ENCODE results near the gene U2AF2.

U2AF2 gene

DNA sequence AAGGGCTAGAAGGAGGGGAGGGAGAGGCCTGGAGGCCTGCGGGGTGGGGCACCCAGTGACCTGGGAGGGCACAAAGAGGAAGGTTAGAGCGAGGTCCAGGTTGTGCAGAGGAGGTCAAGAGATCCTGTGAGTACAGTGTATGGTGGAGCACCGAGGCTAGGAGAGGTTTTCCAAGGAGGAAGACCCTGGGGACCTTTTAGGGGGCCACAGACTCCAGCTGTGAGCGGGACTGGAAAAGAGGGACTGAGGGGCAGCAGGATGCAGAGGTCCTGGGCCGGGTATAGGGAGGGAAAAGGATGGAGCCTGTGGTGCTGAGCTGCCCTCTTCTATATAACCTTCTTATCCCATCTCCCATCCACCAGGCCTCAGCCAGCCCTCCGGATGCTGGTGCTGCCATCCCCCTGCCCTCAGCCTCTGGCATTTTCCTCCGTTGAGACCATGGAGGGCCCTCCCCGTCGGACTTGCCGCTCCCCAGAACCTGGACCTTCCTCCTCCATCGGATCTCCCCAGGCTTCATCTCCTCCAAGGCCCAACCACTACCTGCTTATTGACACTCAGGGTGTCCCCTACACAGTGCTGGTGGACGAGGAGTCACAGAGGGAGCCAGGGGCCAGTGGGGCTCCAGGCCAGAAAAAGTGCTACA is 10.5 kb upstream of the U2AF2 start:
- DNase-seq: no peak

DNA sequence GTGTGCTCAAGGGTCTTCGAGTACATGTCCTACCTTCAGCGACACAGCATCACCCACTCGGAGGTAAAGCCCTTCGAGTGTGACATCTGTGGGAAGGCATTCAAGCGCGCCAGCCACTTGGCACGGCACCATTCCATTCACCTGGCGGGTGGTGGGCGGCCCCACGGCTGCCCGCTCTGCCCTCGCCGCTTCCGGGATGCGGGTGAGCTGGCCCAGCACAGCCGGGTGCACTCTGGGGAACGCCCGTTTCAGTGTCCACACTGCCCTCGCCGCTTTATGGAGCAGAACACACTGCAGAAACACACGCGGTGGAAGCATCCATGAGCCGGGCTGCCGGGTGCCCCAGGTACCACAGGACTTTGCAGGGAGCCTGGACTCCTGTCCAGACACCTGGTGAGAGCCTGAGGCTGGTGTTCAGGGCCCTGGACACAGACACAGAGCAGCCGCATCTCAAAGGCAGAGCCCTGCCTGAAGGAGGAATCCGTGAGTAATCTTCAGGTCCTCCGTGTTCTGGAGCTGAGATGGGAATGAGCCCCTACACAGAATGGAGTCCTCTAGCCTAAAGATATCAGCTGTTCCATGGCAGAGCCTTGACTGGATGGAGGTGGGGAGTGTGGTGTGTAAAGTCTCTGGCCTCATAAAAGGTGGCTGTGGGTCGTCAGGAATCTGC is 9.9 kb upstream of the U2AF2 start:
- DNase-seq: no peak

GRCh38 chr19:55645512-55645881 is 9.3 kb upstream of the U2AF2 start:
- no peak for DNase-seq

GRCh38 chr19:55646889-55647731 is 7.7 kb upstream of the U2AF2 start:
- no peak for DNase-seq

- peak; percentile 55 for DNase-seq
Measured at GRCh38 chr19:55647732-55648584, 6.9 kb upstream of the U2AF2 start, which contains the start of gene CCDC106. CCDC106 (plus strand) TSS chr19:55648212; CDS start chr19:55649047, 835 bp downstream.

GRCh38 chr19:55648585-55649267 is 6.1 kb upstream of the U2AF2 start:
- DNase-seq: no peak

- DNase-seq: no peak
Measured at GRCh38 chr19:55649268-55650125, 5.3 kb upstream of the U2AF2 start.

GRCh38 chr19:55650126-55650557 is 4.7 kb upstream of the U2AF2 start:
- DNase-seq: no peak

DNA sequence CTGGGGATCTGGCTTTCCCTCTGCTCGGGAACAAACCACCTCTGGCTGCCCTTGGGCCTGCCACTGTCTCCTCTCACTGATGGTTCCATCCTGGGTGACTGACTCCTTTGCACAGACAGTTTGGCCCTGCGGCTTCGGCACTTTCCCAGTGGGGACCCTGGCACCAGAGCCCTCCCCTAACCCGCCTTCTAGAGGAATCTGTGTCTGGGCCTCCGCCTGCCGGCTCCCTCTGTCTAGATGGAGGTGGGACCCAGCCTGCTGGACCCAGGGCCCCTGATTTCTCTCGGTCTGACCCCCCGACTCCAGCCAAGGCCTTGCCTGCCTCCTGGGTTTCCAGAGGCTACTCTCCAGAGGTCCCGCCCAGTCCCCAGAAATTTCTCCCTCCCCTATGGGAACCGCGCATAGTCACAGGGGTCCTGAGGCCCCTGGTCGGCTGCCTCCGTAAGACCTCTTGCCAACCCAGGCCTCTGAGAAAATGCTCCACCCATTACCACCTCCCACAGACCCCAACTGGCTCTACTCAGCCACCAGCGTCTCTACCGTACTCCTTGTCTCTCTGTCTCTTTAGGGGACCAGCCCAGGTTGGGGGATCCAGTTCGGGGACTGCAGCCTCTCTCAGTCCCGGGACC is 4.1 kb upstream of the U2AF2 start:
- DNase-seq: no peak

DNA sequence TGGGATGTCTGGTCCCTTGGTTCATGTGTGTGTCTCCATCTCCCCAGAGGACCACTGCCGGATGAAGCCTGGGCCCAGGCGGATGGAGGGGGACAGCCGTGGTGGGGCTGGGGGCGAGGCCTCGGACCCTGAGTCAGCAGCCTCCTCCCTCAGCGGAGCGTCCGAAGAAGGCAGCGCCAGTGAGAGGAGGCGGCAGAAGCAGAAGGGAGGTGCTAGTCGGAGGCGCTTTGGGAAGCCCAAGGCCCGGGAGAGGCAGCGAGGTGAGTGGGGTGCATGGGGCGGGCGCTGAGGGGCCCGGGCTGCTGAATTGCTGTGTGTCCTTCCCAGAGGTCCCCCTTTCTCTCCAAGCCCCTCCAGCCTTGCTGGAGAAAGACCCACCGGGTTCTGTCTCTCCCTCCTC is 3.6 kb upstream of the U2AF2 start:
- no peak for DNase-seq

- no peak for DNase-seq
Measured at GRCh38 chr19:55652311-55653128, 2.3 kb upstream of the U2AF2 start.

DNA sequence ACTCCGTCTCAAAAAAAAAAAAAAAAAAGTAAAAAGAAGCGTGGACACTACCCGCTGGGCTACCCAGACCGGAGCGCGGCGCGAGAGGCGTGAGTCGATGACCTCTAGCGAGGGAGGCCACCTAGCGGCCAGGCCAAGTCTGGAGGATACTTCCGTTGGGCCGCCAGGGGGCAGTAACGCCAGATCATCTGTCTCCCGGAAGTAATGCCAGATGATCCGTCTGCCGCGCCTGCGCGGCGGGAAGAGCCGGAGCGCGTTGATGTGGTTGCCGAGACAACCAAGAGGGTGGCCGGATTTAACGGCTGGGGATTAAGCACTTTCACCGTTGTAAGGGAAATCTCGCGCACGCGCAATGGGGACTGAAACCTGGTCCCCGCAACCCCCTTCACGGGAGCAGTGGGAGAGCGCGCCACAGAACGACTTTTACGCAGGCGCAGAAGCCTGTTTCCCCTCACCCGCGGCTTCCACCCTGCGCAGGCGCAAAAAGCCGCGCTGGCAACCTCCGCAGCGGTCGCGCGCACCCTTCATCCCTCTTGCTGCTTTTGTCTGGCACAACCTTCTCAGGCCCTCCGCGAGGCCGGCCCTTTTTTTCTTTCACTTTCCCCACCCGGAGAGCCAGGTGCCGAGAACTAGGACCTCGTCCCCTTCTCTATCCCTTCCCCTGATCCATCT is 1.0 kb upstream of the U2AF2 start:
- DNase-seq: peak; percentile 98

DNA sequence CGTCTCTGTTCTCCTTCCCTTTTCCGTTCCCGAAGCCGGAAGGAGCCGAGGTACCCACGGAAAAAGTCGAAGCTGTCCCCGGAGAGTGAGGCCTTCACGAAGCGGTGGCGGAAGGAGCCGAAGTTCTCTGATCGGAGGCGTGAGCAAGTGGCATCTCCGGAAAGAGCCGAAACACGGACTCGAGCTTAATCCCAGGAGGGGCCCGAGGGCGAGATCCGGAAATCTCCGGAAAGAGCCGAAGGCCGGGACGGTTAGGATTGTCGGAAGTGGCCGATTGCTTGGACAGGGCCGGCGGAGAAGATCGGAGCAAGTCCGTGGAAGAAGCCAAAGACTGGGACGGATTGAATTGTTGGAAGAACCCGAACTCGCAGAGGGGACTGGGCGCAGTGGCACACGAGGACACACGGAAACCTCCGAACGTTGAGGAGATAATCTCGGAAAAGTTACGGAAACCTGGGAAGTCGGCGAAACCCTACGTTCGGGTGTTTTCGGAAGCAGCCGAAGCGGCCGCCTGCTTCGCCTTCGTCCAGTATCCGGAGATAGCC is 440 bp upstream of the U2AF2 start:
- peak; percentile 99 for DNase-seq

DNA sequence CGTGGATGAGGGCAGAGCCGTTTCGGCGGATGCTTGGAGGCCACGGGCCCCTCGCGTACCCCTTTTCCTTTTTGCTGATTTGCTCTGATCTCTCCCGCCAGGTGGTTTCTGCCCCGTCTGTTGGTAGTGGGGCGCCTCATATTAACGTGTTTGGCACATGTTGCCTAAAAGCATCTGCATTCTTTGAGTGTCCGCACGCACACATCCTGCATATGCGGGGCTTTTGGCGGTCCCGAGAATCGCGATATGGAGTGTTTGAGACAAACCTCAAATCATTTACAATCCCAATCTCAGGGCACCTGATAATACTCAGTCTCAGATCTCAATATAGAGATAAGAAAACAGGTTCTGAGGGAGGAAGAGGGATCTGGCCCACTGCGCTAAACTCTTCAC is 809 bp downstream of the U2AF2 start:
- DNase-seq: no peak

GRCh38 chr19:55656552-55656951 is 1.7 kb downstream of the U2AF2 start:
- no peak for DNase-seq

GRCh38 chr19:55656988-55657747 is 2.3 kb downstream of the U2AF2 start:
- no peak for DNase-seq

GRCh38 chr19:55658846-55659459 is 4.1 kb downstream of the U2AF2 start:
- DNase-seq: no peak

DNA sequence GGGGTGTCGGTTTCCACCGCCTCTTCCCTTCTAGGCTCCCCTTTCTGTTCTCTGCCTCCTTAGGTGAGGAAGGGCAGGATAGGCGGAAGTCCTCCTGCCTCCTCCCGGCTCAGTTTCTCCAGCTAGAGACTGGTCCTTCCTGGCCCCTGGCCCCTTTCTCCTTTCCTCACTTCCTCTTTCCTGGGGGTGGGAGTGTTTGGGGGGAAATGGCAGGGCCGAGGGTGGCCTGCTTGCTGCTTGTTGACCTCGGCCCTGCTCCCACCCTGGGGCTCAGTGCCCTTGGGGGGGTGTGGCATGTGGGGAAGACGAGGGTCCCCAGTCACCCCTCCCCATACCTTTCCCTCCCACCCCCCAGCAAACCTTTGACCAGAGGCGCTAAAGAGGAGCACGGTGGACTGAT is 5.0 kb downstream of the U2AF2 start:
- DNase-seq: no peak

All from activated CD4-positive, alpha-beta T cell treated with anti-CD3 and anti-CD28 coated beads for 48 hours (primary cell).